ENCODE results near the gene PPARG. TPM values are rescaled to one million over a fixed set of nuclear protein-coding genes. Genes with fewer than 3 reads are reported as not detected.
"Not testable (repeated sequence)": the region's sequence is repeated elsewhere in the genome, so short reads cannot be mapped to it uniquely, and the experiment has no call there.

The PPARG gene
- polyA plus RNA-seq, 3 donors: 24.1 to 33.3 (median 28.2) TPM

GRCh38 chr3:12454076-12454815 is 165.4 kb downstream of the PPARG start:
- no peak for DNase-seq (ENCODE audit: low read depth in 3 of 3, low spot score in 2 of 3)

- DNase-seq (ENCODE audit: low read depth in 3 of 3, low spot score in 2 of 3): no peak
Measured at GRCh38 chr3:12454816-12455121, 165.9 kb downstream of the PPARG start.

GRCh38 chr3:12455740-12456139 is 166.9 kb downstream of the PPARG start:
- no peak for DNase-seq (ENCODE audit: low read depth in 3 of 3, low spot score in 2 of 3)

GRCh38 chr3:12456441-12456840 is 167.6 kb downstream of the PPARG start:
- DNase-seq (ENCODE audit: low read depth in 3 of 3, low spot score in 2 of 3): no peak

- DNase-seq (ENCODE audit: low read depth in 3 of 3, low spot score in 2 of 3): not testable (repeated sequence)
Measured at GRCh38 chr3:12457380-12457779, 168.5 kb downstream of the PPARG start.

GRCh38 chr3:12458901-12459300 is 170.0 kb downstream of the PPARG start:
- no peak for DNase-seq (ENCODE audit: low read depth in 3 of 3, low spot score in 2 of 3)

GRCh38 chr3:12460127-12460526 is 171.3 kb downstream of the PPARG start:
- no peak for DNase-seq (ENCODE audit: low read depth in 3 of 3, low spot score in 2 of 3)

- DNase-seq (ENCODE audit: low read depth in 3 of 3, low spot score in 2 of 3): no peak
Measured at GRCh38 chr3:12461097-12461649, 172.3 kb downstream of the PPARG start.

- no peak for DNase-seq (ENCODE audit: low read depth in 3 of 3, low spot score in 2 of 3)
Measured at GRCh38 chr3:12462159-12462947, 173.5 kb downstream of the PPARG start.

- no peak for DNase-seq (ENCODE audit: low read depth in 3 of 3, low spot score in 2 of 3)
Measured at GRCh38 chr3:12463686-12464085, 174.8 kb downstream of the PPARG start.

- no peak for DNase-seq (ENCODE audit: low read depth in 3 of 3, low spot score in 2 of 3)
Measured at GRCh38 chr3:12464181-12464580, 175.3 kb downstream of the PPARG start.

GRCh38 chr3:12465151-12465835 is 176.4 kb downstream of the PPARG start:
- DNase-seq (ENCODE audit: low read depth in 3 of 3, low spot score in 2 of 3): no peak

- no peak for DNase-seq (ENCODE audit: low read depth in 3 of 3, low spot score in 2 of 3)
Measured at GRCh38 chr3:12465836-12466225, 177.0 kb downstream of the PPARG start.

- no peak for DNase-seq (ENCODE audit: low read depth in 3 of 3, low spot score in 2 of 3)
Measured at GRCh38 chr3:12467746-12468145, 178.9 kb downstream of the PPARG start.

- DNase-seq (ENCODE audit: low read depth in 3 of 3, low spot score in 2 of 3): no peak
Measured at GRCh38 chr3:12468276-12468675, 179.4 kb downstream of the PPARG start.

- DNase-seq (ENCODE audit: low read depth in 3 of 3, low spot score in 2 of 3): no peak
Measured at GRCh38 chr3:12468757-12469156, 179.9 kb downstream of the PPARG start.

- DNase-seq (ENCODE audit: low read depth in 3 of 3, low spot score in 2 of 3): not testable (repeated sequence)
Measured at GRCh38 chr3:12469222-12469621, 180.4 kb downstream of the PPARG start.

- DNase-seq (ENCODE audit: low read depth in 3 of 3, low spot score in 2 of 3): no peak
Measured at GRCh38 chr3:12470111-12470510, 181.2 kb downstream of the PPARG start.

- DNase-seq (ENCODE audit: low read depth in 3 of 3, low spot score in 2 of 3): no peak
Measured at GRCh38 chr3:12470680-12471079, 181.8 kb downstream of the PPARG start.

- no peak for DNase-seq (ENCODE audit: low read depth in 3 of 3, low spot score in 2 of 3)
Measured at GRCh38 chr3:12471241-12471640, 182.4 kb downstream of the PPARG start.

GRCh38 chr3:12472000-12472610 is 183.2 kb downstream of the PPARG start:
- no peak for DNase-seq (ENCODE audit: low read depth in 3 of 3, low spot score in 2 of 3)

Data from right renal cortex interstitium (tissue), 3 donors.